SK-N-SH (cell line): ENCODE measurements around the gene SMYD3. TPM values are rescaled to one million over a fixed set of nuclear protein-coding genes. Genes with fewer than 3 reads are reported as not detected.

Experiments
- CTCF ChIA-PET: fragments of 300-600, 350-600 bp; formaldehyde crosslinking; extraction: SDS; loops from one replicate; lab custom pipeline; 2021; lab: Yijun Ruan, JAX
- POLR2A ChIA-PET: fragments of 350-600 bp; sonication (Branson Sonifier 250); formaldehyde crosslinking; extraction: SDS; loops from one replicate; lab custom pipeline; 2020; ENCODE audit warnings: antibody characterized with exemption, inconsistent platforms; lab: Yijun Ruan, JAX
- DNase-seq: peaks from one replicate; pipeline ENCODE4 v3.0.0; 2012
- H2AFZ ChIP-seq: fragments of 200-600 bp; sonication (generic); 2 replicates; pipeline ENCODE4 v1.8.1; 2016; ENCODE audit warnings: antibody characterized with exemption, mild to moderate bottlenecking, low read depth
- H3F3A ChIP-seq: fragments of 200-600 bp; sonication (generic); replicated peaks from 2 replicates; pipeline ENCODE3; 2016; ENCODE audit warnings: antibody characterized with exemption, mild to moderate bottlenecking; ENCODE audit not compliant: insufficient read depth
- H3K27ac ChIP-seq, 2 experiments: fragments of 200-500 bp in 1 of 2; fragments of 200-600 bp in 1 of 2; sonication (Bioruptor generic) in 1 of 2; sonication (generic), shearing (Covaris generic) in 1 of 2; 2 replicates each; pipeline versions ENCODE4 v1.5.1 to v1.6.1; 2014 to 2016; ENCODE audit warnings: low read depth in 2 of 2, inconsistent platforms in 1 of 2, low read length in 1 of 2, mild to moderate bottlenecking in 1 of 2, mixed read lengths in 1 of 2
- H3K27me3 ChIP-seq: fragments of 200-600 bp; sonication (generic), shearing (Covaris generic); 2 replicates; pipeline ENCODE4 v1.6.1; 2016; ENCODE audit warnings: mixed run types; ENCODE audit not compliant: insufficient read depth
- H3K36me3 ChIP-seq, 2 experiments: fragments of 200-500 bp in 1 of 2; fragments of 200-600 bp in 1 of 2; sonication (Bioruptor generic) in 1 of 2; sonication (generic) in 1 of 2; replicated peaks in 1 of 2; 2 replicates each; pipeline versions ENCODE3 to v1.5.1; 2014 to 2016; ENCODE audit warnings: low read length in 1 of 2, mild to moderate bottlenecking in 1 of 2; ENCODE audit not compliant: insufficient read depth in 2 of 2, control insufficient read depth in 1 of 2
- H3K4me1 ChIP-seq, 2 experiments: fragments of 200-500 bp in 1 of 2; fragments of 200-600 bp in 1 of 2; sonication (Bioruptor generic) in 1 of 2; sonication (generic), shearing (Covaris generic) in 1 of 2; 2 replicates each; pipeline versions ENCODE4 v1.5.1 to v1.6.1; 2014 to 2016; ENCODE audit warnings: low read depth in 1 of 2, low read length in 1 of 2, mixed run types in 1 of 2; ENCODE audit not compliant: insufficient read depth in 2 of 2, control insufficient read depth in 1 of 2
- H3K4me2 ChIP-seq: fragments of 200-600 bp; sonication (generic), shearing (Covaris generic); 2 replicates; pipeline ENCODE4 v1.6.1; 2017; ENCODE audit warnings: mixed run types
- H3K4me3 ChIP-seq, 2 experiments: fragments of 200-500 bp in 1 of 2; fragments of 200-600 bp in 1 of 2; sonication (Bioruptor generic) in 1 of 2; sonication (generic), shearing (Covaris generic) in 1 of 2; 2 replicates each; pipeline versions ENCODE4 v1.5.1 to v1.8.1; 2014 to 2016; ENCODE audit warnings: low read depth in 2 of 2, inconsistent platforms in 1 of 2, low read length in 1 of 2, mild to moderate bottlenecking in 1 of 2, mixed read lengths in 1 of 2, moderate library complexity in 1 of 2
- H3K79me2 ChIP-seq: fragments of 200-600 bp; sonication (generic); 2 replicates; pipeline ENCODE4 v1.8.1; 2017; ENCODE audit warnings: mild to moderate bottlenecking; ENCODE audit not compliant: insufficient read depth
- H3K9ac ChIP-seq: fragments of 200-600 bp; sonication (generic); 2 replicates; pipeline ENCODE4 v1.6.1; 2017; ENCODE audit warnings: mixed run types
- H3K9me2 ChIP-seq: fragments of 200-600 bp; sonication (generic); 2 replicates; pipeline ENCODE4 v1.6.1; 2017; ENCODE audit warnings: mixed run types
- H3K9me3 ChIP-seq: fragments of 200-600 bp; sonication (generic); 2 replicates; pipeline ENCODE4 v1.6.1; 2017; ENCODE audit warnings: mixed run types, mild to moderate bottlenecking, moderate library complexity
- H4K20me1 ChIP-seq: fragments of 200-600 bp; sonication (generic); 2 replicates; pipeline ENCODE4 v1.6.1; 2017; ENCODE audit warnings: mild to moderate bottlenecking, mixed run types; ENCODE audit not compliant: insufficient read depth
- MAX ChIP-seq: IDR thresholded peaks from 2 replicates; pipeline ENCODE4 v1.4.0; 2012; ENCODE audit warnings: low read depth
- MXI1 ChIP-seq: IDR thresholded peaks from 2 replicates; pipeline ENCODE4 v1.6.1; 2012; ENCODE audit warnings: mild to moderate bottlenecking, low read depth, low read length, improper control_type of control experiment
- POLR2AphosphoS5 ChIP-seq: IDR thresholded peaks from 2 replicates; pipeline ENCODE4 v1.6.1; 2012; ENCODE audit warnings: low read depth, low read length
- RFX5 ChIP-seq: IDR thresholded peaks from 2 replicates; pipeline ENCODE4 v1.6.1; 2012; ENCODE audit warnings: mild to moderate bottlenecking, improper control_type of control experiment, low read length
- SIN3A ChIP-seq: IDR thresholded peaks from 2 replicates; pipeline ENCODE4 v1.6.1; 2012; ENCODE audit warnings: low read depth, mild to moderate bottlenecking, low read length, moderate library complexity, borderline replicate concordance
- TCF12 ChIP-seq: IDR thresholded peaks from 2 replicates; pipeline ENCODE4 v1.4.0; 2012
- USF1 ChIP-seq: IDR thresholded peaks from 2 replicates; pipeline ENCODE4 v1.4.0; 2012; ENCODE audit warnings: low read depth, borderline replicate concordance
- ZBTB33 ChIP-seq: IDR thresholded peaks from 2 replicates; pipeline ENCODE4 v1.4.0; 2012; ENCODE audit warnings: low read depth, borderline replicate concordance
- WGBS: methylation state at CpG from one replicate; pipeline ENCODE4 v1.1.6; 2017; ENCODE audit warnings: low lambda C conversion rate; 5-methylcytosine and 5-hydroxymethylcytosine counted together
- polyA plus RNA-seq, 3 experiments: library from polyadenylated mRNA; depleted of rRNA; stranded (reverse); fragments of >200 nt; gene quantifications; 2 replicates each; pipeline ENCODE4 v1.2.3, GENCODE V29; 2012
- TF ChIP-seq, protein P1 (sequence below): IDR thresholded peaks from 2 replicates; pipeline ENCODE4 v1.6.1; 2012; ENCODE audit warnings: mild to moderate bottlenecking, low read depth, low read length, moderate library complexity

The SMYD3 gene
- polyA plus RNA-seq, 1 of the 3 experiments (the other 2 are of a cell fraction): 31.4 TPM

DNA sequence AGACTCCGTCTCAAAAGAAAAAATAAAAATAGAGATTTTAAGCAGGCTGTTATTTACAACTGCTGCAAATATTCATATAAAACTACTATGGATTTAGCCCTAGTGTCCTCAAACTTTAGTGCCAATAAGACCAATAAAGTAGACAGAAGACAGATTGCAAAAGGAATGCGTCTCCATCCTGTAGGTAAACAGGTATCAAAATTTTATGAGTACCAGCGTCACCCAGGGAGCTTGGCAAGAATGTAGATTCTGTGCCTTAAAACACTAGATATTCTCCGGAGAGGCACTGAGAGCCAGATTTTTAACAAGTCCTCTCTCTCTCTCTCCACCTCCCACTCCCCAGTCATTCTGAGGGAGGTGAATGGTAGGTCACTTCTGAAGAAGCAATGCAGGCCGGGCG, 18.4 kb downstream of the SMYD3 start:
- Histone ChIP-seq H3K36me3 (no peaks in the 10 kb centered on the region), H3K27me3 (no peaks in the 10 kb centered on the region), H3K27ac (no peak overlapping the region), H3K9me2 (no peaks in the 10 kb centered on the region), H3K4me3 (no peak overlapping the region), H3K9ac (no peak overlapping the region), H3K4me1 (peaks cover 3 to 8% of the 10 kb centered on the region in 2 experiments; a peak in 2 of 4 replicates), H4K20me1 (no peaks in the 10 kb centered on the region), H3K9me3 (no peaks in the 10 kb centered on the region), H3F3A (no peaks in the 10 kb centered on the region), H3K79me2 (no peaks in the 10 kb centered on the region; the same call in 1 of the 2 replicates), H2AFZ (no peak overlapping the region), H3K4me2 (no peak overlapping the region)
- ChIA-PET CTCF (interaction anchor here (1.4 to 1.8 kb wide), 2 partner anchors 9 to 1336 kb away, joined by 5 to 7 read pairs; no protein-coding TSS in a partner anchor), POLR2A (no interaction called here)
- TF ChIP-seq, protein P1, sequence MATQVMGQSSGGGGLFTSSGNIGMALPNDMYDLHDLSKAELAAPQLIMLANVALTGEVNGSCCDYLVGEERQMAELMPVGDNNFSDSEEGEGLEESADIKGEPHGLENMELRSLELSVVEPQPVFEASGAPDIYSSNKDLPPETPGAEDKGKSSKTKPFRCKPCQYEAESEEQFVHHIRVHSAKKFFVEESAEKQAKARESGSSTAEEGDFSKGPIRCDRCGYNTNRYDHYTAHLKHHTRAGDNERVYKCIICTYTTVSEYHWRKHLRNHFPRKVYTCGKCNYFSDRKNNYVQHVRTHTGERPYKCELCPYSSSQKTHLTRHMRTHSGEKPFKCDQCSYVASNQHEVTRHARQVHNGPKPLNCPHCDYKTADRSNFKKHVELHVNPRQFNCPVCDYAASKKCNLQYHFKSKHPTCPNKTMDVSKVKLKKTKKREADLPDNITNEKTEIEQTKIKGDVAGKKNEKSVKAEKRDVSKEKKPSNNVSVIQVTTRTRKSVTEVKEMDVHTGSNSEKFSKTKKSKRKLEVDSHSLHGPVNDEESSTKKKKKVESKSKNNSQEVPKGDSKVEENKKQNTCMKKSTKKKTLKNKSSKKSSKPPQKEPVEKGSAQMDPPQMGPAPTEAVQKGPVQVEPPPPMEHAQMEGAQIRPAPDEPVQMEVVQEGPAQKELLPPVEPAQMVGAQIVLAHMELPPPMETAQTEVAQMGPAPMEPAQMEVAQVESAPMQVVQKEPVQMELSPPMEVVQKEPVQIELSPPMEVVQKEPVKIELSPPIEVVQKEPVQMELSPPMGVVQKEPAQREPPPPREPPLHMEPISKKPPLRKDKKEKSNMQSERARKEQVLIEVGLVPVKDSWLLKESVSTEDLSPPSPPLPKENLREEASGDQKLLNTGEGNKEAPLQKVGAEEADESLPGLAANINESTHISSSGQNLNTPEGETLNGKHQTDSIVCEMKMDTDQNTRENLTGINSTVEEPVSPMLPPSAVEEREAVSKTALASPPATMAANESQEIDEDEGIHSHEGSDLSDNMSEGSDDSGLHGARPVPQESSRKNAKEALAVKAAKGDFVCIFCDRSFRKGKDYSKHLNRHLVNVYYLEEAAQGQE: no peak
- TF ChIP-seq SIN3A (no peak), MAX (no peak), MXI1 (no peak), POLR2AphosphoS5 (no peak)
- WGBS: 97% methylated on average over 6 of the region's 6 CpGs
- DNase-seq: no peak

DNA sequence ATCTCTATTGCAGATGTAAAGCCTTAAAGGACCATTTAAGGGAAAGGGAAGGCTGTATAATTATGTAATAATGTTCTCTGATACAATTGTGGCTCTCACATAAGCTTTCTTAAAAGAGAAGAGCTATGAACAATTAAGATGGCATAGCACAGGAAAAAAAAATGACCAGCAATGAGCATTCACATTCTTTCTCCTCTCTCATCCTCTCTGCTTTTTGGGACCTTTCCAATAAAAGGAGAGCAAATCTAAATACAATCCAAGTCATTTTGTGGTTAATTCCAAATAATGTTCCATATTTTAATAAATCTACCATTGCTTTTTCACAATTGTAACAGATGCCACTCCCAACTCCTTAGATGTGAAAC, 23.5 kb downstream of the SMYD3 start:
- no peak for DNase-seq
- Histone ChIP-seq H3K9ac (peak overlapping the region; percentile 38; the same call in 1 of the 2 replicates), H3K9me3 (no peaks in the 10 kb centered on the region)
- POLR2A ChIA-PET: no interaction called here
- TF ChIP-seq ZBTB33: no peak
- no peak for TF ChIP-seq USF1
- TF ChIP-seq RFX5: no peak
- no peak for TF ChIP-seq TCF12
- TF ChIP-seq, protein P1: no peak
- TF ChIP-seq, all 33 proteins: peak for 0
- Histone ChIP-seq H3K4me2 (peak overlapping the region; percentile 78), H3F3A (no peaks in the 10 kb centered on the region), H2AFZ (peak overlapping the region; percentile 34; the same call in 1 of the 2 replicates), H3K4me3 (0 out of 4 replicates have a peak overlapping the region, but pooled peaks of 1 of the 2 experiments have one; percentile 1), H3K27me3 (no peaks in the 10 kb centered on the region), H3K4me1 (peaks cover 0 to 5% of the 10 kb centered on the region in 2 experiments; a peak in 3 of 4 replicates), H3K9me2 (no peaks in the 10 kb centered on the region), H4K20me1 (no peaks in the 10 kb centered on the region), H3K27ac (peak overlapping the region; percentile 43 to 58; a peak in 3 of 4 replicates), H3K36me3 (no peaks in the 10 kb centered on the region), H3K79me2 (no peaks in the 10 kb centered on the region)
- CTCF ChIA-PET: interaction anchor here (1.4 to 1.9 kb wide), 3 partner anchors 8 to 11 kb away, joined by 5 to 6 read pairs (median 5); no protein-coding TSS in a partner anchor
